Suprapubic skin (tissue), 4 donors: Measurements from ENCODE around the gene LPP. TPM values are rescaled to one million over a fixed set of nuclear protein-coding genes. Genes with fewer than 3 reads are reported as not detected.
"Not testable (repeated sequence)": the region's sequence is repeated elsewhere in the genome, so short reads cannot be mapped to it uniquely, and the experiment has no call there.

Source experiments
- DNase-seq, 2 donors: peaks; one replicate each; pipeline ENCODE4 v3.0.0-alpha.2; 2019; ENCODE audit warnings: low spot score in 2 of 2
- H3K27ac ChIP-seq: fragments of 200-600 bp; sonication (generic); one replicate; pipeline ENCODE4 v1.5.1; 2019
- H3K27me3 ChIP-seq: fragments of 200-600 bp; sonication (generic); one replicate; pipeline ENCODE4 v1.5.1; 2019
- H3K36me3 ChIP-seq: fragments of 200-600 bp; sonication (generic); one replicate; pipeline ENCODE4 v1.5.1; 2019
- H3K4me1 ChIP-seq: fragments of 200-600 bp; sonication (generic); one replicate; pipeline ENCODE4 v1.5.1; 2019
- H3K4me3 ChIP-seq: fragments of 200-600 bp; sonication (generic); one replicate; pipeline ENCODE4 v1.5.1; 2019; ENCODE audit warnings: mild to moderate bottlenecking
- H3K9me3 ChIP-seq: fragments of 200-600 bp; sonication (generic); one replicate; pipeline ENCODE4 v1.5.1; 2019
- CTCF ChIP-seq, 2 donors: fragments of 200-600 bp in 1 of 2; fragments of 450-650 bp in 1 of 2; sonication (generic) in 1 of 2; IDR thresholded peaks; one replicate each; pipeline ENCODE4 v1.5.1; 2016 to 2019; ENCODE audit warnings: antibody characterized with exemption in 2 of 2, mild to moderate bottlenecking in 1 of 2, moderate library complexity in 1 of 2
- EP300 ChIP-seq: sonication (generic); formaldehyde crosslinking; IDR thresholded peaks from one replicate; pipeline ENCODE4 v1.6.1; 2017; ENCODE audit warnings: antibody characterized with exemption
- POLR2A ChIP-seq, 2 donors: fragments of 450-650 bp; IDR thresholded peaks; one replicate each; pipeline ENCODE4 v1.6.1; 2017; ENCODE audit warnings: antibody characterized with exemption in 2 of 2, mild to moderate bottlenecking in 2 of 2, moderate library complexity in 2 of 2
- POLR2AphosphoS5 ChIP-seq, 3 donors: sonication (generic); formaldehyde crosslinking; IDR thresholded peaks; one replicate each; pipeline ENCODE4 v1.6.1; 2017; ENCODE audit warnings: antibody characterized with exemption in 3 of 3
- WGBS: methylation state at CpG from one replicate; pipeline ENCODE4 v1.1.5; 2018; 5-methylcytosine and 5-hydroxymethylcytosine counted together
- total RNA-seq, 4 donors: library from RNA; depleted of rRNA; stranded (reverse); fragments of >200 nt; gene quantifications; one replicate each; pipeline ENCODE4 v1.1.0, GENCODE V29; 2016

Gene LPP
- total RNA-seq, 4 donors from 2014 or later = 56.8 to 127 (median 84.2) TPM

- no peak for TF ChIP-seq POLR2A (IDR thresholded peaks at IDR 0.05)
- Histone ChIP-seq H3K4me1 (peaks cover 30% of the 10 kb centered on the region), H3K9me3 (no peaks in the 10 kb centered on the region), H3K4me3 (no peak overlapping the region), H3K36me3 (peaks cover 16% of the 10 kb centered on the region), H3K27me3 (no peaks in the 10 kb centered on the region), H3K27ac (no peak overlapping the region)
- no peak for DNase-seq
These were observed 453.9 kb downstream of the LPP start for GRCh38 chr3:188607805-188608315.

- TF ChIP-seq POLR2A (IDR thresholded peaks at IDR 0.05) (no peak), POLR2AphosphoS5 (IDR thresholded peaks at IDR 0.05) (no peak), EP300 (no peak), CTCF (IDR thresholded peaks at IDR 0.05) (no peak)
These were observed 454.4 kb downstream of the LPP start for GRCh38 chr3:188608401-188608800.

GRCh38 chr3:188613721-188614120 lies 459.8 kb downstream of the LPP start:
- H3K4me3 ChIP-seq, DNase-seq, H3K9me3 ChIP-seq, H3K27me3 ChIP-seq, H3K27ac ChIP-seq, H3K4me1 ChIP-seq: not testable (repeated sequence)
- WGBS = 92% methylated on average over 6 of the region's 6 CpGs
- H3K36me3 ChIP-seq = peaks cover 16% of the 10 kb centered on the region

More at GRCh38 chr3:188608401-188608800, 454.4 kb downstream of the LPP start:
- H3K27ac ChIP-seq = no peak overlapping the region
- H3K36me3 ChIP-seq = peaks cover 16% of the 10 kb centered on the region
- no peak overlapping the region for H3K4me3 ChIP-seq
- no peak for DNase-seq
- WGBS = 99% methylated on average over 3 of the region's 3 CpGs
- H3K27me3 ChIP-seq = no peaks in the 10 kb centered on the region
- no peaks in the 10 kb centered on the region for H3K9me3 ChIP-seq
- H3K4me1 ChIP-seq = peaks cover 30% of the 10 kb centered on the region

- H3K27me3 ChIP-seq = no peaks in the 10 kb centered on the region
- H3K27ac ChIP-seq = no peak overlapping the region
- DNase-seq = no peak
- no peaks in the 10 kb centered on the region for H3K36me3 ChIP-seq
- H3K4me3 ChIP-seq = no peak overlapping the region
- WGBS = 87% methylated on average over 2 of the region's 2 CpGs
- no peak for TF ChIP-seq POLR2A (IDR thresholded peaks at IDR 0.05)
- no peak for TF ChIP-seq POLR2AphosphoS5 (IDR thresholded peaks at IDR 0.05)
- no peak for TF ChIP-seq EP300
- no peak for TF ChIP-seq CTCF (IDR thresholded peaks at IDR 0.05)
- H3K4me1 ChIP-seq = peaks cover 4% of the 10 kb centered on the region
- no peaks in the 10 kb centered on the region for H3K9me3 ChIP-seq
These were observed 463.3 kb downstream of the LPP start for GRCh38 chr3:188617270-188617669.

- no peak overlapping the region for H3K4me3 ChIP-seq
- no peak overlapping the region for H3K27ac ChIP-seq
- WGBS = 95% methylated on average over 5 of the region's 5 CpGs
- no peak for DNase-seq
- no peaks in the 10 kb centered on the region for H3K4me1 ChIP-seq
- H3K9me3 ChIP-seq = no peaks in the 10 kb centered on the region
- H3K36me3 ChIP-seq = no peaks in the 10 kb centered on the region
- no peaks in the 10 kb centered on the region for H3K27me3 ChIP-seq
- TF ChIP-seq CTCF (IDR thresholded peaks at IDR 0.05) = no peak
- no peak for TF ChIP-seq EP300
- TF ChIP-seq POLR2A (IDR thresholded peaks at IDR 0.05) = no peak
- TF ChIP-seq POLR2AphosphoS5 (IDR thresholded peaks at IDR 0.05) = no peak
These were observed 464.2 kb downstream of the LPP start for GRCh38 chr3:188617988-188618701.

GRCh38 chr3:188620752-188621151 lies 466.8 kb downstream of the LPP start:
- Histone ChIP-seq H3K36me3 (no peaks in the 10 kb centered on the region), H3K4me3 (no peak overlapping the region), H3K27me3 (no peaks in the 10 kb centered on the region), H3K27ac (no peak overlapping the region), H3K9me3 (no peaks in the 10 kb centered on the region), H3K4me1 (peaks cover 14% of the 10 kb centered on the region)
- DNase-seq = no peak
- no peak for TF ChIP-seq POLR2AphosphoS5 (IDR thresholded peaks at IDR 0.05)
- 97% methylated on average over 2 of the region's 2 CpGs for WGBS

- no peak for DNase-seq
- Histone ChIP-seq H3K4me1 (peaks cover 17% of the 10 kb centered on the region), H3K36me3 (no peaks in the 10 kb centered on the region), H3K4me3 (no peak overlapping the region), H3K9me3 (no peaks in the 10 kb centered on the region), H3K27ac (peak overlapping the region; percentile 70), H3K27me3 (no peaks in the 10 kb centered on the region)
- TF ChIP-seq EP300 = no peak
- no peak for TF ChIP-seq POLR2AphosphoS5 (IDR thresholded peaks at IDR 0.05)
- no peak for TF ChIP-seq CTCF (IDR thresholded peaks at IDR 0.05)
- TF ChIP-seq POLR2A (IDR thresholded peaks at IDR 0.05) = no peak
- WGBS = 23% methylated on average over 3 of the region's 3 CpGs
These were observed 470.4 kb downstream of the LPP start for GRCh38 chr3:188624384-188624783.
